ENCODE results near the gene SEC61A1.

DNA sequence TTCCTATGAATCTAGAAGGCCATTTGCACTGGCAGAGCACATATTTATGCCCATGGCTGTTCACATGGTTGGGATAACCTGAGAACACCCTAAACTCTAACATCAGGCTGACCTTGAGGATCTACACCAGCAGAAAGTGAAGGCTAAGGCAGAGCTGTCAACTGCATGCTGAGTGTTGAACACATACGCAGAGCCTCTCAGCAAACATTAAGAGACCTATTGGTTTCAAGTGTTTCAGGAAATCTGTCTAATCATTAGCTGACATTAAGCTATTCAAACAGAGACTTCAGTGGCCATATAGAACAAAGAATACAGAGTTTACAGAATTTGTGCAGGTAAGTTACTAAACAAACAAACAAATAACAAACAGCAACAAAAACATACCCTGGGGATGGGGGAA lies 16.1 kb upstream of the SEC61A1 start:
- no peak for TF ChIP-seq POLR2A (IDR thresholded peaks at IDR 0.05)
- TF ChIP-seq, protein P1, sequence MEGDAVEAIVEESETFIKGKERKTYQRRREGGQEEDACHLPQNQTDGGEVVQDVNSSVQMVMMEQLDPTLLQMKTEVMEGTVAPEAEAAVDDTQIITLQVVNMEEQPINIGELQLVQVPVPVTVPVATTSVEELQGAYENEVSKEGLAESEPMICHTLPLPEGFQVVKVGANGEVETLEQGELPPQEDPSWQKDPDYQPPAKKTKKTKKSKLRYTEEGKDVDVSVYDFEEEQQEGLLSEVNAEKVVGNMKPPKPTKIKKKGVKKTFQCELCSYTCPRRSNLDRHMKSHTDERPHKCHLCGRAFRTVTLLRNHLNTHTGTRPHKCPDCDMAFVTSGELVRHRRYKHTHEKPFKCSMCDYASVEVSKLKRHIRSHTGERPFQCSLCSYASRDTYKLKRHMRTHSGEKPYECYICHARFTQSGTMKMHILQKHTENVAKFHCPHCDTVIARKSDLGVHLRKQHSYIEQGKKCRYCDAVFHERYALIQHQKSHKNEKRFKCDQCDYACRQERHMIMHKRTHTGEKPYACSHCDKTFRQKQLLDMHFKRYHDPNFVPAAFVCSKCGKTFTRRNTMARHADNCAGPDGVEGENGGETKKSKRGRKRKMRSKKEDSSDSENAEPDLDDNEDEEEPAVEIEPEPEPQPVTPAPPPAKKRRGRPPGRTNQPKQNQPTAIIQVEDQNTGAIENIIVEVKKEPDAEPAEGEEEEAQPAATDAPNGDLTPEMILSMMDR (IDR thresholded peaks at IDR 0.05) = no peak
